Stimulated activated CD8-positive, alpha-beta memory T cell treated with anti-CD3 and anti-CD28 coated beads, Interleukin-4, amount 100 ng/mL, for 48 hours (primary cell): Measurements from ENCODE around the gene IL6.
"Not testable (repeated sequence)": the region's sequence is repeated elsewhere in the genome, so short reads cannot be mapped to it uniquely, and the experiment has no call there.

ENCODE experiments used
- DNase-seq: peaks from one replicate; pipeline ENCODE4 v3.0.0-alpha.2; 2020

Gene IL6

GRCh38 chr7:22729180-22729825, 2.3 kb downstream of the IL6 start:
- no peak for DNase-seq

- no peak for DNase-seq
These were observed 3.2 kb downstream of the IL6 start for GRCh38 chr7:22730066-22730710.

- no peak for DNase-seq
These were observed 4.1 kb downstream of the IL6 start for GRCh38 chr7:22730921-22731654.

GRCh38 chr7:22731766-22732165, 4.8 kb downstream of the IL6 start:
- DNase-seq: no peak

- no peak for DNase-seq
These were observed 5.6 kb downstream of the IL6 start for GRCh38 chr7:22732556-22733126.

- DNase-seq: no peak
These were observed 6.8 kb downstream of the IL6 start for GRCh38 chr7:22733761-22734160.

GRCh38 chr7:22743014-22743413, 16.0 kb downstream of the IL6 start:
- DNase-seq: no peak

- DNase-seq: no peak
These were observed 24.3 kb downstream of the IL6 start for GRCh38 chr7:22751341-22751740.

GRCh38 chr7:22757338-22757994, 30.5 kb downstream of the IL6 start:
- no peak for DNase-seq

- DNase-seq: no peak
These were observed 31.6 kb downstream of the IL6 start for GRCh38 chr7:22758576-22758975.

GRCh38 chr7:22759721-22760120, 32.7 kb downstream of the IL6 start:
- no peak for DNase-seq

- DNase-seq: no peak
These were observed 35.9 kb downstream of the IL6 start for GRCh38 chr7:22762866-22763265.

- no peak for DNase-seq
These were observed 38.6 kb downstream of the IL6 start for GRCh38 chr7:22765609-22766008.

- DNase-seq: no peak
These were observed 44.3 kb downstream of the IL6 start for GRCh38 chr7:22771194-22771871.

GRCh38 chr7:22771872-22772228, 44.9 kb downstream of the IL6 start:
- DNase-seq: no peak

GRCh38 chr7:22772885-22773284, 45.9 kb downstream of the IL6 start:
- no peak for DNase-seq

- DNase-seq: no peak
These were observed 50.0 kb downstream of the IL6 start for GRCh38 chr7:22776964-22777363.

- DNase-seq: not testable (repeated sequence)
These were observed 52.8 kb downstream of the IL6 start for GRCh38 chr7:22779730-22780323.

GRCh38 chr7:22781230-22781711, 54.3 kb downstream of the IL6 start:
- DNase-seq: no peak
